Measurements from ENCODE around the gene LRRFIP2.

LRRFIP2 gene

GRCh38 chr3:37086918-37087317 lies 87.5 kb downstream of the LRRFIP2 start:
- Histone ChIP-seq H3K27me3 (ENCODE audit: insufficient read depth, low read depth, severe bottlenecking) (no peaks in the 10 kb centered on the region), H3K36me3 (no peaks in the 10 kb centered on the region; the same call in 1 of the 2 replicates), H3K4me3 (ENCODE audit: low read depth, low read length) (no peak overlapping the region), H3K9me3 (ENCODE audit: severe bottlenecking) (no peaks in the 10 kb centered on the region), H3K27ac (no peak overlapping the region)
- TF ChIP-seq CTCF (IDR thresholded peaks at IDR 0.05; ENCODE audit: low read depth, low read length) = no peak
- no peak for DNase-seq

- no peaks in the 10 kb centered on the region for H3K9me3 ChIP-seq (ENCODE audit: severe bottlenecking)
These were observed 92.1 kb downstream of the LRRFIP2 start for GRCh38 chr3:37082317-37082716.

GRCh38 chr3:37075955-37076354 lies 98.4 kb downstream of the LRRFIP2 start:
- no peak overlapping the region for H3K27ac ChIP-seq
- TF ChIP-seq CTCF (IDR thresholded peaks at IDR 0.05; ENCODE audit: low read depth, low read length) = no peak
- H3K4me3 ChIP-seq (ENCODE audit: low read depth, low read length) = no peak overlapping the region
- H3K36me3 ChIP-seq = peaks cover 7% of the 10 kb centered on the region
- H3K9me3 ChIP-seq (ENCODE audit: severe bottlenecking) = no peaks in the 10 kb centered on the region
- DNase-seq = no peak
- no peaks in the 10 kb centered on the region for H3K27me3 ChIP-seq (ENCODE audit: insufficient read depth, low read depth, severe bottlenecking)

More at GRCh38 chr3:37082317-37082716, 92.1 kb downstream of the LRRFIP2 start:
- Histone ChIP-seq H3K27ac (no peak overlapping the region), H3K36me3 (peaks cover 3% of the 10 kb centered on the region; the same call in 1 of the 2 replicates), H3K4me3 (ENCODE audit: low read depth, low read length) (no peak overlapping the region), H3K27me3 (ENCODE audit: insufficient read depth, low read depth, severe bottlenecking) (no peaks in the 10 kb centered on the region)
- no peak for TF ChIP-seq CTCF (IDR thresholded peaks at IDR 0.05; ENCODE audit: low read depth, low read length)
- no peak for DNase-seq

- no peak for DNase-seq
- no peak overlapping the region for H3K27ac ChIP-seq
- no peaks in the 10 kb centered on the region for H3K9me3 ChIP-seq (ENCODE audit: severe bottlenecking)
- H3K36me3 ChIP-seq = peaks cover 7% of the 10 kb centered on the region
- H3K27me3 ChIP-seq (ENCODE audit: insufficient read depth, low read depth, severe bottlenecking) = no peaks in the 10 kb centered on the region
- H3K4me3 ChIP-seq (ENCODE audit: low read depth, low read length) = no peak overlapping the region
- TF ChIP-seq CTCF (IDR thresholded peaks at IDR 0.05; ENCODE audit: low read depth, low read length) = no peak
These were observed 100.2 kb downstream of the LRRFIP2 start for GRCh38 chr3:37074178-37074577.

- no peaks in the 10 kb centered on the region for H3K27me3 ChIP-seq (ENCODE audit: insufficient read depth, low read depth, severe bottlenecking)
- DNase-seq = no peak
- H3K36me3 ChIP-seq = peaks cover 4% of the 10 kb centered on the region
- no peaks in the 10 kb centered on the region for H3K9me3 ChIP-seq (ENCODE audit: severe bottlenecking)
- no peak for TF ChIP-seq CTCF (IDR thresholded peaks at IDR 0.05; ENCODE audit: low read depth, low read length)
- H3K27ac ChIP-seq = no peak overlapping the region
- no peak overlapping the region for H3K4me3 ChIP-seq (ENCODE audit: low read depth, low read length)
These were observed 101.5 kb downstream of the LRRFIP2 start for GRCh38 chr3:37072892-37073291.

- Histone ChIP-seq H3K36me3 (peaks cover 4% of the 10 kb centered on the region), H3K4me3 (ENCODE audit: low read depth, low read length) (no peak overlapping the region), H3K9me3 (ENCODE audit: severe bottlenecking) (no peaks in the 10 kb centered on the region), H3K27ac (no peak overlapping the region), H3K27me3 (ENCODE audit: insufficient read depth, low read depth, severe bottlenecking) (no peaks in the 10 kb centered on the region)
- no peak for DNase-seq
- no peak for TF ChIP-seq CTCF (IDR thresholded peaks at IDR 0.05; ENCODE audit: low read depth, low read length)
These were observed 102.5 kb downstream of the LRRFIP2 start for GRCh38 chr3:37071921-37072320.

All from WERI-Rb-1 (cell line).